GM18511 (cell line): ENCODE results near the gene APOL2.
"Not testable (repeated sequence)": the region's sequence is repeated elsewhere in the genome, so short reads cannot be mapped to it uniquely, and the experiment has no call there.

Experiments used
- ATAC-seq: cut with Tn5 transposase; IDR thresholded peaks from one replicate; pipeline ENCODE4 v1.9.1; 2021; ENCODE audit warnings: mild to moderate bottlenecking, moderate library complexity; ENCODE audit not compliant: unreplicated experiment

APOL2 gene, protein sequence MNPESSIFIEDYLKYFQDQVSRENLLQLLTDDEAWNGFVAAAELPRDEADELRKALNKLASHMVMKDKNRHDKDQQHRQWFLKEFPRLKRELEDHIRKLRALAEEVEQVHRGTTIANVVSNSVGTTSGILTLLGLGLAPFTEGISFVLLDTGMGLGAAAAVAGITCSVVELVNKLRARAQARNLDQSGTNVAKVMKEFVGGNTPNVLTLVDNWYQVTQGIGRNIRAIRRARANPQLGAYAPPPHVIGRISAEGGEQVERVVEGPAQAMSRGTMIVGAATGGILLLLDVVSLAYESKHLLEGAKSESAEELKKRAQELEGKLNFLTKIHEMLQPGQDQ

DNA sequence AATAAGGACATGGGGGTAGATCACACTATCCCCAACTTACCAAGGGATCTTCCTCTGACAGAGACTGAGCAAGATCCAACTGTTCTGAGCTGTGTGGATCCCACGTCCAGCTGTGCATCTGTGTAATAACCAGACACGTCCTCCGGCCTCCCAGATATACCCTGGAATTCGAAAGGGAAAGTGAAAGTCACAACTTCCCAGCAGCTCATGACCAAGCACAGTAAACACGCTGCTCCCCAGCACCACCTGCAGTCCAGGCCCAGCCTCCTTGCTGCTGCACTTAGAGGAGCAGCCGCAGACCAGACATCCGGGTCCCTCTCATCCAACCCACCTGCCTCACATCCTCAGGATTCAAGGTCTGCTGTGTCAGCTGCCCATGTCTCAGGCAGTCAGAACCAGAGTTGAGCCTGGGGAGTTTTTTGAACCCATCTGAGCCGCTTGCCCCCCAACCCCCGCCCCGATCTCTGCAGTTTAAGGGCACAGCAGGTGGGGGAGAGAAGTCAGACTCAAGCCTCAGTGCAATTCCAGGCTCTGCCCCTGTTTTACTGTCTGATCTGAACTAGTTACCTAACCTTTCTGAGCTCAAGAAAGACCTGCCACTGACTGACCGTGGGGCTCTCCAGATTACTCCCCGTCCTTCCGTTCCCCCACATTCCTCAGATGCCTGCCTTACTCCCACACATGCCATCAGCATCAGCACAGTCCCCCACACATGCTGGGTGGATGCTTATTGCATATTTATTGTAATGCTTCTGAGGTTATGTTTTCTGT is at the start of gene APOL2:
Gene APOL2, minus strand, starts transcription at position 127 of the 771 bp plus-strand sequence. CDS start 6,365 bp downstream, outside the sequence.
- ATAC-seq, result peak; percentile 93

DNA sequence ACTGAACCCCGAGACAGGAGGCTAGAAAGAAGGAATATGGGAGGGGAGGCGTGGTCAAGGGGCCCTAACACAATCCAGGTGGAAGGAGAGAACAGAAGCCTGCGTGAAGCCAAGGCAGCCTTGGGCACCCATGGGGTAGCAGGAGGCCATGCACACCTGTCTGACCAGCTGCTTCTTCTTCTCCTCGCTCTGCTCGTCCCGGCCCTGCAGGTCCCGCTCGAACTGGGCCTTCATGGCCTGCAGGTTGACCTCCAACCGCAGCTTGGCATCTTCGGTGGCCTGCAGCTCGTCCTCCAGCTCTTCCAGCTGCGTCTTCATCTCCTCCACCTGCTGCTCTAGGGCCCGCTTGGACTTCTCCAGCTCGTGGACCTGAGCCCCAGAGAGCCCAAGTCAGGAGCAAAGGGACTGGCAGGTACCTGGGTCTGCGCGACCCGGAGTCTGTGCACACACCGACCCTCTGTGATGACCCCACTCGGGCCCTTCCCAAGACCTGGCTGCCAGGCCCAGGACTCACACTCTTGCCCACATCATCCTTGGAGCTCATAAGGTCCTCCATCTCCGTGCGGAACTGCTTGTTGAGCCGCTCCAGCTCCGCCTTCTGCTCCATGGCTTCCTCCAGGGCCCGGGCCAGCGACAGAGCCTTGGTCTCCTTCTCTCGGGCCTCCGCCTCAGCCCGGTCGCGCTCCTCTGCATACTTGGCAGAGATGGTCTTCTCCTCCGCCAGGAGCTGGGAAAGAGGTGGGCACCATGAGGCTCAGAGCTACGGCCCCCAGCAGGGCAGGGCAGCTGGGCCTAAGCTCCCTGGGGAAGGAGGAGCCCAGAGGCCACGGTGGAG is 49.5 kb upstream of the APOL2 start:
- ATAC-seq, result no peak

DNA sequence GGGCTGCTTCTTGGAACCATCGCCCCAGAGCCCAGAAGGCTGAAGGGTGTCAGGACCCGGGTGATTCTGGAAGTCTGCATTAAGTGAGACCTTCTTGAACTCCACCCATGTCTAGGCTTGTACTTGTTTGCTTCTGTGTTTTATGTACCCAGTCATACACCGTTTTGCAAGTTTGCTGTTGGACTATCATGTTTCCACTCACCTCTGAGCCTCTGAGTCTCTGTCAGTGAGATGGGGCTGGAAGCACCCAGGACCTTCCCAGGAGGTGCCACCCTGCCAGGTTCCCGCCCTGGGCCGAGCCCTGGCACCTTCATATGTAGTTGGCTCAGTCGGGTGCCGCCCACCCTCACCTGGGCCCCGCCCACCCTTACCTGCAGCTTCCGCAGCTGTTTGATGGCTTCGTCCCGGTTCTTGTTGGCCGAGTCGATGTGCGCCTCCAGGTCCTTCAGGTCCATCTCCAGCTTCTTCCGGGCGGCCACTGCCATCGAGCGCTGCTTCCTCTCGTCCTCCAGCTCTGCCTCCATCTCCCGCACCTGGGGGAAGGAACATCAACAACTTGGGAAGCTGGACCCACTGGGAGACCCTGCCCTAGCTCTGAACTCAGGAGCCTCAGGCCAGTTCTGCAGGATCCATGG is 48.7 kb upstream of the APOL2 start:
- no peak for ATAC-seq

DNA sequence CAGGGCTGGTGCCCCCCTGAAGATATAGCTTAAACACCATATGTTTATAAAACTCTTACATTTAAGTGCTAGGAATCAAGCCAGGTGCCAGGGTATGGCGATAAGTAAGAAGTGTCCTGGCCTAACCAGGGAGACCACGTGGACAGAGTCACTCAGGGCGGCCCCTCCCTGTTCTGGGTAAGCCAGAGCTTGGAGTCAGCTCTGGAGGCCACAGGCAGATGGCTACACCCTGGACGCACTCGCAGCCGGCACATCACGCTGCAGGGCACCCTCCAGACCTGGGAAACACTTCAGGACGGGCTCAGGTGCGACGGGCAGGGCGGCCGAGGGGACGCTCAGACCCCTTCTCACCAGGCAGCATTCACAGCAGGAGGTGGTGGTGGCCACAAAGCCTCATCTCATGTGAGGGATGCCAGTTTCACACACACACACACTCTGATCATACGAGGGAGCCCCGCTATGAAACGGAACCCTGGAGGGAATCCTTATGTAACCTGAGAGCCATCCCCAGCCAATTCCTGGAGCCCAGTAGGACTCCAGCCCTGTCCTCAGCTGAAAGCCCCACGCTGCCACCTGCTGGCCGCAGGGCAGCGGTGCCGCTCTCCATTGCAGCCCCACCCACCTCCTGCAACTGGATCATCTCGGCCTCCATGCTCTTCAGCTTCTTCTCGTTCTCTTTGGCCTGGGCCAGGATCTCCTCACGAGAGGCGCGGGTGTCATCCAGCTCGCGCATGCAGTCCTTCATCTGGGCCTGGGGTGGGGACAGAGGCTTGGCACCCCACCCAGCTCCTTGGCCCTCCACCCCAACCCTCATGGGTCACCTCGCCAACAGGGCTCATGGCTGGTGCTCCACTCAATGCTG is 47.0 kb upstream of the APOL2 start:
- no peak for ATAC-seq

DNA sequence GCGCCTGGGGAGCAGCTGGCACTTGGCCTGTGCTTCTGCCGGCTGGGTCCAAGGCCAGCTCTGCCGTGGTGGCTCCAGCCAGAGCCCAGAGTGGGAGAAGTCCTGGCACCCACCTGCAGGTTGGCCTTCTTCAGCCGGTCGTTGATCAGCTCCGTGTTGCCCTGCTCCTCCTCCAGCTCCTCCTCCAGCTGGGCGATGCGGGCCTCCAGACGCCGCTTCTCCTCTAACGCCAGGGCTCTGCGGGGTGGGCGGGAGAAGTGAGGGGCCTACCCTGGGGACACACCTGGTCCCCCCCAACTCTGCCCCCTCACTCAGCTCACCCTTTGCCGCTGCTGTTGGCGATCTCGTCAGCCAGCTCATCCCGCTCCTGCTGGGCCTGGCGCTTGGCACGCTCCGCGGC is 46.2 kb upstream of the APOL2 start:
- no peak for ATAC-seq

DNA sequence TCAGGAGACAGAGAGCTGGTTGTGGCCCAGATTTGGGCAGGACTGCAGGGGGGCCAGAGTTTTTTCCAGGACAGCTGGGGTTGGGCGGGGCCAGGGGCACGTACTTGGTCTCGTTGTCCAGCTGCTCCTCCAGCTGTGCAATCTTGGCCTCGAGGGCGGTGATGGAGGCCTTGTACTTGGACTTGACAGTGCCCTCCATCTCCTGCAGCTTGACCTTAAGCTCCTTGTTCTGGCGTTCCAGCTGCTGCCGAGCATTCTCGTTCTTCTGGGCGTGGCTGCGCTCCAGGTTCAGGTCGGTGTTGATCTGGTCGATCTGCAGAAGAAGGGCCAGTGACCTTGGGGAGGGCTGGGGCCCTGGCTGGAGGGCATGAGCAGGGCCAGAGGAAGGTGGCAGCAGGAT is 45.7 kb upstream of the APOL2 start:
- no peak for ATAC-seq

DNA sequence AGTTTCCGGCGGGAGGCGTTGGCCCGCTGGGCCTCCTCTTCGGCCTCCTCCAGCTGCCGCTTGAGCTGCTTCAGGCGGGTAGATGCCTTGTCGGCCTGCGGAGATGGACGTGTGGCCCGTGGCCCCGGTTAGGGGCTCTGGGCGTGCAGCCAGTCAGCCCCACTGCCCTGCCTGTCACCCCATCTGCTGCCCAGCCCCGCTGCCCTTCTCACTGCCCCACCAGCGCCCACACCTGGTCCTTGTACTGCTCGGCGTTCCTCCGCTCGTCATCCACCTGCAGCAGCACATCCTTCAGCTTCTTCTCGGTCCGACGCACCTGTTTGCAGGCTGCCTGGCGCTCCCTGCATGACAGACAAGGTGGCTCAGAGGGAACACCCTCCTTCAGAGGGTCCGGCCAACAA is 44.8 kb upstream of the APOL2 start:
- ATAC-seq, result no peak

DNA sequence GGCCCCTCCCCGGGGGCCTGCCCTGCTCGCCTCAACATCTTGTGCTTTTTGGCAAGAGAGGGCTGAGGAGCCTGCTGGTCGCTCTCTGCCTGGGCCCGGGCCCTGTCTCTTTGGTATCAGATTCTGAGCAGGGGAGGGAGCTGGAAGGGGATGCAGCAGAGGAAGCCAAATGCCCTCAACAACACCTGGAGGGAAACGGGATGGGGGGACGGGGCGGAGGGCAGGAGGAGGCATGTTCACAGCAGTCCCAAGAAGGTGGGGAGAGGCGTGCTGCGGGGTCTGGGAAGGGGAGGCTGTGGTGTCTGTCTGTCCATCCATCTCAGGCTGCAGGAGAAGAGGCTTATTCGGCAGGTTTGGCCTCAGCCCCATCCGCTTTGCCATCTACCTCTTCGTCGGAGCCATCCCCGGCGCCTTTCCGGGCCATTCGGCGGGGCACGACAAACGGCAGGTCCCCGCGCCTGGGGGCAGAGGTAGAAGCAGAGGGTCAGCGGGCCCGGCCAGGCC is 43.1 kb upstream of the APOL2 start:
- no peak for ATAC-seq

DNA sequence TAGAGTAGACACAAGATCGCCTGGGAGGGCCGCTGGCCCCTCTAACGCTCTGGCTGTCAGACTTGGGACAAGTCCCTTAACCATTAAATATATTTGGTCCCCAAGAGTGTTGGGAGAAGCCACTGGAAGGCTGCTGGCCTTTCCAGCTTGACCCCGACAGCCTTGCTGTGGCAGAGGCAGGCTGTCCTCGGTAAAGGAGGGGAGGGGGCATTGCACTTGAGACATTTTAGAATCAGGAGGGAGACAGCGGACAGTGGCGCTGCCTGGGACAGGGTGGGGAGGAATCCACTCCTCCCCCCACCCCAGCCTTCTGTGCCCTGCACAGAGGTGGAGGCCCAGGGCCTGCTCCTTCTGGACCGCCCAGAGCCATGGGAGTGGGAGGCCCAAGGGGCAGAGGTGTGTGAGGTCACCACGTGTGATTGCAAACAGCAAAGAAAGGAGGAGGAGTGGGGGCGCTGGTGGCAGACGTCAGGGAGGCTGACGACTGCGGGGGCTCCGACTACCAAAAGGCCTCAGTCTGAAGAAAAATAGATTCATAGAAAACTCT is 42.5 kb upstream of the APOL2 start:
- no peak for ATAC-seq

DNA sequence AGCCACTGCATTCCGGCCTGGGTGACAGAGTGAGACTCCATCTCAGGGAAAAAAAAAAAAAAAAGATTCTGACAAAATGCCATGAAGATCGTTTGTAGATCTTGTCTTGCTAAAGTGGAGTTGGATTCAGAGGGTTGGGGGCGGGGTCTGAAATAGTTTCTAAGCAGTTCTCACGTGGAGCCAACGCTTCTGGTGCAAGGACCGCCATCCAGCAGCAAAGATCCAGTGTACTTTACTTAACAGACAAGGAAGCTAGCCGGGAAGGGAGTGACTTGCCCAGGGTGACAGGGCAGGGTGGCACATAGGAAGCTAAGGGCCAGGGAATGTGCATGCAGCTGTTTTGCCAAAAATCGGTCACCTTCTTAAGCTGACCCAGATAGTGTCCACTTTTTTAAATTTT is 41.1 kb upstream of the APOL2 start:
- no peak for ATAC-seq

DNA sequence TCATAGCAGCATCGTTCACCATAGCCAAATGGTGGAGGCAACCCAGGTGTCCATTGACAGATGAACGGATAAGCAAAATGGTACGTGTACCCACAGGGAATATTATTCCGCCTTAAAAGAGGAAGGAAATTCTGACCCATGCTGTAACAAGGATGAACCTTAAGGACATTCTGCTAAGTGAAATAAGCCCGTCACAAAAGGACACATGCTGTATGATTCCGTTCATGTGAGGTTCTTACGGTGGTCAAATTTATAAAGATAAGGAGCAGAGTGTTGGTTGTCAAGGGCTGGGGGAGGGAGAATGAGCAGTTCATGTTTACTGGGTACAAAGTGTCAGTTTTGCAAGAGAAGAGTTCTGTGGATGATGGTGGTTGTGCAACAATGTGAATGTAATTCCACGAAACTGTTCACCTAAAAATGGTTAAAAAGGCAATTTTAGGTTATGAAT is 39.9 kb upstream of the APOL2 start:
- no peak for ATAC-seq

DNA sequence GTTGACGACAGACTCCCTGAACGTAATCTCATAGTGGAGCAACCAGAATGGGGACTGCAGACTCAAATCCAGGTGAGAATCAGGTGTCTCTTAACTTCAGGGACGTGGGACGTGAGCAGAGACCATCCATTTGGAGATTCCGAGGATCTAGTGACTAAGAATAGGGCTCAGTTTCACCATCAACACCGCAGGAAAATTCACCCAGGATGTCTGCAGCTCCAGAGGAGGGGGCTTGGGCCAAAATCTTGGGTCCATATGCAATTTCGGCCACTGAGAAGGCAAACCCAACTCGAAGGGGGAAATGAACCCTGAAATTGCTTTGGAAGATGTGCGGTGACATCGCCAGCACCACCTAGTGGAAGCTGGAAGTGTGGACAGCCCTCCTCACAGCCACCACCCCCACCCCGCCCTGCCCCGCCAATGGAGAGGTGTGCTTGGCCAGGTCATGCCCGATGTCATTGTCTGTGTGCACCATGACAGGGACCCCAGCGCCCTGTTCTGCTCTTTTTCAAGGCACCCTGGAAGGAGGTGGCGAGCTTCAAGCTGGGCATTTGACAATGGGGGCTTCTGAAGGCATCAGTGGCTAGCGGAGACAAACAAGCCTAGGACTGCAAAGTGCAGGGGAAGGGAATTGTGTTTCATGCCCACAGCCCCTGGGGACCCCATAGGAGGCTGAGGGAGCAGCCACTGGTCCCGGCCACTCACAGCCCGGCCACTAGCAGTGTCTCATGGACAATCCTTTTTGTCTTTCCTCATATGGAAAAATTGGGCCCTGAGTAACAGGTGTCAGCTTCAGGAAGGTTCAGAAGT is 38.4 kb upstream of the APOL2 start:
- no peak for ATAC-seq

DNA sequence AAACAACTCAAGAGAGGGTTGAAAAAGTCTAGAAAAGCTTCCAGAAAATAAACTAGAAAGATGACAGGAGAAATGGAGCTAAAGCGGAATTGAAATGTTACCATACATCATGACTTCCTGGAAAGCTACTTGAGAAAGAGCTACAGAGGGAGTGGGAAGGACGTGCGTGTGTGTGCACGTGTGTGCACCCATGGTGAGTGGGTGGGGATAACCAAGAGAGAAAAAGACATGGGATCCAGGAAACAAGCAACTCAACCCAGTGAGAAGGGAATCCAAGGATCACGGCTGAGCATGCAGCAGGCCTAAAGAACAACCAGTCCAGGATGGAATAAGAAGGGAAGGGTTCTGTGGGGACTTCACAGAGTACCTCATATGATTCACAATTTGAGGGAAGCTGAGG is 35.2 kb upstream of the APOL2 start:
- ATAC-seq, result no peak

DNA sequence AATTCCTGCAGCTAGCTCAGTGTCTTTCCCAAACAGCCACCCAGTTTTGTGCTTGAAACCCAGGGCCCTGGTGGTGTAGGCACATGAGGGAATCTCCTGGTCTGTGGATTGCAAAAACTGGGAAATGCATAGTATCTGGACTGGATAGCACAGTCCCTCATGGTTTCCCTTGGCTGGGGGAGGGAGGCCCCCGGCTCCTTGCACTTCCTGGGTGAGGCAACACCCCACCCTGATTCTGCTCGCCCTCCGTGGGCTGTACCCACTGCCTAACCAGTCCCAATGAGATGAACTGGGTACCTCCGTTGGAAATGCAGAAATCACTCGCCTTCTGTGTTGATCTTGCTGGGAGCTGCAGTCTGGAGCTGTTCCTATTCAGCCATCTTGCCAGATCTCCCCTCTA is 32.6 kb upstream of the APOL2 start:
- ATAC-seq, result not testable (repeated sequence)

DNA sequence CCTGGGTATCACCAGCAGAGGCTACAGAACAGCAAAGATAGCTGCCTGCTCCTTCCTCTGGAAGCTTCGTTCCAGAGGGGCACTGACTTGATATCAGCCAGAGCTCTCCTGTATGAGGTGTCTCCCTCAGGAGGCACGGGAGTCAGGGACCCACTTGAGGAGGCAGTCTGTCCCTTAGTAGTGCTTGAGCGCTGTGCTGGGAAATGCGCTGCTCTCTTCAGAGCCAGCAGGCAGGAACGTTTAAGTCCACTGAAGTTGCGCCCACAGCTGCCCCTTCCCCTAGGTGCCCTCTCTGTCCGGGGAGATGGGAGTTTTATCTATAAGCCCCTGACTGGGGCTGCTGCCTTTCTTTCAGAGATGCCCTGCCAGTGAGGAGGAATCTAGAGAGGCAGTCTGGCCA is 31.9 kb upstream of the APOL2 start:
- not testable (repeated sequence) for ATAC-seq

DNA sequence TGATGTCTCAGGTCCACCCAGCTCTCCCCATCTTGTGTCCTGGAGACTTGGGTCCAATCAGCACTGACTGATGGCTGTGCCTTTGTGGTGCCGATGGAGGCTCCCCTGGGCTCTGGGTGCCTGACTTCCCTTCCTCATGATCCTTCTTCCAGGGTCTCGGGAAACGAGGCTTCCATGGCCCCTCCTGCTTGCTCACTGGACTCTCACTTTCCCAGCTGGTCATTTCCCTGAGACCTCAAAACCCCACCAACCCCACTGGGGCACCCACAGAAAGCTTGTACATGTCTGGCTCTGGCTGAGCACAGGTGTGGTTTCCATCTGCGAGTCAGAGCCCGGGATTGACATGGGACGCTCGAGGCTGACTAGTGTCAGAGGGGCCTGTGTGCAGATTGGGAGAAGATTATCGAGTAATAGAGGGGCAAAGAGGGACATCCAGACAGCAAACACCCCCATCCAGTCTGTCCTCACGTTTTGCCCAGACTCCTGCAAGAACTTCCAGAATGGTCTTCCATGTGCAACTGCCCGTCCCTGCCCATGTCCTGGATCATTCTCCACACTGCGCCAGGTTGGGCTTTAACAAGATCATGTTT is 28.7 kb upstream of the APOL2 start:
- ATAC-seq, result no peak

DNA sequence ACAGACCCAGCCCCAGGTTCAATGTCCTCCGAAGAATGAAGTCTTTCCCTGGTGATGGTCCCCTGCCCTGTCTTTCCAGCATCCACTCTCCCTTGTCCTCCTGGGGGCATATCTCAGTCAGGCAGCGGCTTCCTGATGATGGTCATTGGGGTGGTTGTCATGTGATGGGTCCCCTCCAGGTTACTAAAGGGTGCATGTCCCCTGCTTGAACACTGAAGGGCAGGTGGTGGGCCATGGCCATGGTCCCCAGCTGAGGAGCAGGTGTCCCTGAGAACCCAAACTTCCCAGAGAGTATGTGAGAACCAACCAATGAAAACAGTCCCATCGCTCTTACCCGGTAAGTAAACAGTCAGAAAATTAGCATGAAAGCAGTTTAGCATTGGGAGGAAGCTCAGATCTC is 27.7 kb upstream of the APOL2 start:
- ATAC-seq, result no peak
